ENCODE results near the gene COL23A1.
A peak's percentile ranks its signal among the peaks of the same experiment; 100 is the strongest.

Gene COL23A1

DNA sequence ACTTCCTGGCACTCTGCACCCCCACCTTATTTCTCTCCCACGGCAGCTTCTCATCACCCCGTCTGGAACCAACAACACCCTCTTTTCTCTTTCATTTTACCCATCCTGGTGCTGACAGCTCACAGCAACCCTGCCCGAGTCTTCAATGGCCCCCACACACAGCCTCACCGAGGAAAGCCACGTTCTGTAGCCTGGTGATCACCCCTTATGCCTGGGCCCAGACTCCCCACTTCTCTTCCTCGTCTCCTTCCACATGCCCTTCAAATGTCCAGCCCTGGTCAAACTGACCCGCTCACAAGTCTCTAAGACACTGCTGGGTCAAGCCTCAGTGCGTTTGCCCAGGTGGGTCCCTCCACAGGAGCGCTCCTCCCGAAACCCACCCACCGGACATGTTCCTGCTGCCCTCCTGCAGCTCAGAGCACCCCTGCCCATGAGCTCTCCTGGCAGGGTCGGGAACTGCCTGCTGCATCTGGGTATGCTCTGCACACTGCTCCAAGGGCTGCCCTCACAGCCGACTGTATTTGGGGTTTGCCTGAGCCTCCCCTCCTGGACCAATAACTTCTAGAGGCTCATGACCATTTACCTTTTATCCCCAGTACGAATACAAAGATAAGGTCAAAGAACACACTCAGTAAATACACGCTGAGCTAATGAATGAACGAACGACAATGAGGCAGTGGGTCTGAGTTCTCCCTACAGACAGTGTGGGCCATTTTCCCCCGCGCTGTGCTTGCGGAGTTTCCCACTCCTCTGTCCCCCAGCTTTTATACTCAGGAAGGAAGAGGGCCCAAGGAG, 202.9 kb downstream of the COL23A1 start:
- H3K27ac Mint-ChIP-seq, result no peak overlapping the region
- H3K27me3 Mint-ChIP-seq, result peaks cover 64% of the 10 kb centered on the region
- ATAC-seq, result no peak
- H3K4me1 Mint-ChIP-seq, result peaks cover 2% of the 10 kb centered on the region
- H3K9me3 Mint-ChIP-seq, result no peaks in the 10 kb centered on the region
- no peak overlapping the region for H3K4me3 Mint-ChIP-seq
- no peaks in the 10 kb centered on the region for H3K36me3 Mint-ChIP-seq

DNA sequence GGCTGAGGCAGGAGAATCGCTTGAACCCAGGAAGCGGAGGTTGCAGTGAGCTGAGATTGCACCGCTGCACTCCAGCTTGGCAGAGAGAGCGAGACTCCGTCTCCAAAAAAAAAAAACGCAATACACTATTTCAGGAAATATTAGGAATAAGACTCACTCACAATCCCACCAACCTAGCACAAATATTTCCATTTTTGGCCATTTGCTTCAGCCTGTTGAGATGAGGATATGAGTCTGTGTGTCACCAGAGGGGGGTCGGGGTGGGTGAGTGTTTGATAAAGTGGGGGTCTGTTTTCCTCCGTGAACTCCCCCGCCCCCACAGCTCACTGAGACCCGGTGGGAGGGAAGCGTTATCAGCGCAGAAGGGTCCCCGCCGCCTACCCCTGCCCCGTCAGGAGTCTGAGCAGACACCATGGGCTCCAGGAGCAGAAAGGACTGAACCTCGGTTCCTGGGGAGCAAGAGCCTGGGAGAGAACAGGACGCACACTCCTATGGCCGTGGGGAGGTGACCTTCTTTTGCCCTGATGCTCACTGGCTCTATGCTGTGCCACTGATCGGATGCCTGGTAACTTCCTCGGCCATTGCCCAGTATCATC, 203.8 kb downstream of the COL23A1 start:
- peaks cover 8% of the 10 kb centered on the region for H3K4me1 Mint-ChIP-seq
- ATAC-seq, result no peak
- no peaks in the 10 kb centered on the region for H3K9me3 Mint-ChIP-seq
- no peaks in the 10 kb centered on the region for H3K36me3 Mint-ChIP-seq
- H3K27me3 Mint-ChIP-seq, result peaks cover 60% of the 10 kb centered on the region
- H3K27ac Mint-ChIP-seq, result no peak overlapping the region
- H3K4me3 Mint-ChIP-seq, result no peak overlapping the region

DNA sequence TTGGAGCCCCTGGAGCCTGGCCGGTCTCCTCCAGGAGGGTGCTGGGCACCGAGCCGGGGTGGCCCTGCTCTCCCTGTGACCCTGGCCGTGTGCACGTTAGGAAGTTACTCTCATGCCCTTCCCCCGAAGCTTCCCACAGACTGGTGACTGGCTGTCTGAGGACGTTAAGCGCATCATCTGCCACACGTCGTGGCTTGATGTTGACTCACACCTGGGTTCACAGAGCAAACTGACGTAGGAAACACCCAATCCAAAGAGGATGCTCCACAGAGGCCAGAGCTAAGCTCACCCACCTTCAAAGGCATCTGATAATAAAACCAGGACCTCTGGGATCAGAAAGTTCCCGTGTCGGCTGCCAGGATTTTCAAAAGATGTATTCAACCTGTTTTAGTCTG, 204.7 kb downstream of the COL23A1 start:
- no peak overlapping the region for H3K27ac Mint-ChIP-seq
- H3K27me3 Mint-ChIP-seq, result peaks cover 58% of the 10 kb centered on the region
- no peaks in the 10 kb centered on the region for H3K36me3 Mint-ChIP-seq
- no peaks in the 10 kb centered on the region for H3K9me3 Mint-ChIP-seq
- no peak overlapping the region for H3K4me3 Mint-ChIP-seq
- no peak for ATAC-seq
- peaks cover 8% of the 10 kb centered on the region for H3K4me1 Mint-ChIP-seq

DNA sequence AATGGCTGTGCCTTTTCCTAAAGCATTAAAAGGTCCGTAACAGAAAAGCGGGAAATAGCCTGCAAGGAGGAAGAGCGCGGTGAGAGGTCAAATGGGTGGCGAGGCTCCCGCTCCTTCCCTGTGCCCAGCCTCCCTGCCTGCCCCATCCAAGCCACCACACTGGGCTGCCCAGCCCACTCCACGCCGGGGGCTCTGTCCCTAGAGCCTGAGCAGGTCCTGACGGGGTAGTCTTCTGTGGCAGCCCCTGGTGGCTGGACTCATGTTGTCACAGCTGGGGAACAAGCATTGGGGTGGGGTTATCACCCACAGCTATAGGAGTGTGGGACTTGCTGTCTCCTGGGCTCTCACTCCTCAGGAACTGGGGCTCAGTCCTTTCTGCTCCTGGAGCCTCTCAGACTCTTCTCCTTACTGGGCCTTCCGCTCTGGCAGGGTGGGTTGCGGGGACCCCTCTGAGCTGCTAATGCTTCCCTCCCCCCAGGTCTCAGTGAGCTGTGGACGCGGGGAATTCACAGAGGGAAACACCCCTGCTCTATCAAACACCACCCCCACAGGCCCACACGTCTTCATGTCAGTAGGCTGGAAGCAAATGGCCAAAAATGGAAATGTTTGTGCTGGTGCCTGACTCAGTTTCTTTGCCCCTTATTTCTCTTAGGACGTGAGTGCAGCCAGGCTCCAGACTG, 205.2 kb downstream of the COL23A1 start:
- H3K4me1 Mint-ChIP-seq, result peaks cover 8% of the 10 kb centered on the region
- ATAC-seq, result peak; percentile 10
- no peaks in the 10 kb centered on the region for H3K9me3 Mint-ChIP-seq
- peaks cover 58% of the 10 kb centered on the region for H3K27me3 Mint-ChIP-seq
- H3K36me3 Mint-ChIP-seq, result no peaks in the 10 kb centered on the region
- no peak overlapping the region for H3K4me3 Mint-ChIP-seq
- H3K27ac Mint-ChIP-seq, result no peak overlapping the region

DNA sequence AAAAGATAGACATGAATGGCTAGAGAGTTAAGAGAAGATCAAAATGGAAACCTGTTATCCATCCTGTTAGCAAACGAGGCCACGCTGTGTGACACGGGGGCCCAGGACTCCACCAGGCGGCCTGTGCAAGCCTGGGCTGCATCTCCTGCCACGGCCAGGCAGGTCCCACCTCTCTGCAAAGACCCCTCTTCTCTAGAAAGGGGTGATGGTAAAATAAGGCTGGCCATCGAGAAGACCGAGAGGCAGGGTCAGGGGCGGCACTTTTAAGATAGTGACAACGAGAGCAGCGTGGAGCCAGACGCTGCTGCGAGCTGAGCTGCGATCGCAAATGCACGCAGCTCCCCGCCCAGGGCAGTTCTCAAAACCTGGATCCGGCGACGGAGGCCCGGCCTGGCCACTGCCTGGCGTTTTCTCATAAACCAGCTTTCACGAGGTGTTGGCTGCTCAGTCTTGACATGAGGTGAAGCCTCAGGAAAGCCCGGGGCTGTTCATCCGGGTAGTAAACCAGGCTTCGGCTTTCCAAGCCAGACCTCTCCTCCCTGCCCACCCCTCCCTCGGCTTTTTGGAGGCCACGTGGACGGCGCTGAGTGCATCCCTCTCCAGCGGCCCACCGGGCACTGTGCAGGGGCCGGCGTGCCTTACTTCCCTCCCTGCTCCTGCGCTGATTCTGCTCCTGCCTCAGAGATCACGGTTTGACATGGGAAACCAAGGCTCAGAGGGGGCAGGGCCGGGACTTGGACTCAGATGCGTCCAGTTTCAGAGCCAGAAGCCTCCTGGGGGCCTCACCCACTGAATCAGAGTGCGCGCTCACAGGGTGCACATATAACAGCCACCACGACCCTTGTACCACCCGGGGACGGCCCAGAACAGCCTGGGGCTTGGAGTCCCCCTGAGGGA, 206.0 kb downstream of the COL23A1 start:
- no peak overlapping the region for H3K4me3 Mint-ChIP-seq
- no peak for ATAC-seq
- no peak overlapping the region for H3K27ac Mint-ChIP-seq
- no peaks in the 10 kb centered on the region for H3K36me3 Mint-ChIP-seq
- peaks cover 58% of the 10 kb centered on the region for H3K27me3 Mint-ChIP-seq
- H3K4me1 Mint-ChIP-seq, result peaks cover 8% of the 10 kb centered on the region
- H3K9me3 Mint-ChIP-seq, result no peaks in the 10 kb centered on the region

DNA sequence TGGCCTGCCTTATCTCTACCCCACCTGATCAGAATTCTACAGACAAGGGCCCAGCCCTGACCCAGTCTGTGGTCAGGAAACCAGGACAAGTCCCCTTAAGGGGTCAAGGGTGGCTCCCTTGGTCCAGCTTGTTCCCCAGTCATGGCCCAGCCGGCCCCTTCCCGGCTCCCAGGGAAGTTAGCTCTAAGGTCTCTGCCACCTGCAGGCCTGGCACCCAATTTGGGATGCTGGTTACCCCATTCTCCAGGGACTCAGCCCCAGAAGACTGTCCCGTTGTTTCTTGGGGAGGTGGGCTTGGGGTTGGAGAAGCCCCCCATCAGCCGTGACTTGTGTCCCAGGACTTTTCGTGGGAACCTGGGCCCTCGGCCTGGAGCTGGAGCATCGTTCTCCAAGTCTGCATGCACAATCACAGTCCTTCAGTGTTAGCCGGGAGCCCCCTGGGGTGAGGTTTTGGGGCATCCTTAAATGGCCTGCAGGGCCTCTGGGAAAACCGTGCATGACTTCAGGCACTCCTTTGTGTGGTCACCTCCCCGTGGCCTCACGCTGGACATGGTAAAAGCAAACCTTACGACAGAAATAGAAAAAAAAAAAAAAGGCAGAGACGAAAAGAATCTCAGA, 206.8 kb downstream of the COL23A1 start:
- peaks cover 53% of the 10 kb centered on the region for H3K27me3 Mint-ChIP-seq
- H3K27ac Mint-ChIP-seq, result no peak overlapping the region
- no peak overlapping the region for H3K4me3 Mint-ChIP-seq
- ATAC-seq, result no peak
- no peaks in the 10 kb centered on the region for H3K9me3 Mint-ChIP-seq
- peaks cover 8% of the 10 kb centered on the region for H3K4me1 Mint-ChIP-seq
- H3K36me3 Mint-ChIP-seq, result no peaks in the 10 kb centered on the region

DNA sequence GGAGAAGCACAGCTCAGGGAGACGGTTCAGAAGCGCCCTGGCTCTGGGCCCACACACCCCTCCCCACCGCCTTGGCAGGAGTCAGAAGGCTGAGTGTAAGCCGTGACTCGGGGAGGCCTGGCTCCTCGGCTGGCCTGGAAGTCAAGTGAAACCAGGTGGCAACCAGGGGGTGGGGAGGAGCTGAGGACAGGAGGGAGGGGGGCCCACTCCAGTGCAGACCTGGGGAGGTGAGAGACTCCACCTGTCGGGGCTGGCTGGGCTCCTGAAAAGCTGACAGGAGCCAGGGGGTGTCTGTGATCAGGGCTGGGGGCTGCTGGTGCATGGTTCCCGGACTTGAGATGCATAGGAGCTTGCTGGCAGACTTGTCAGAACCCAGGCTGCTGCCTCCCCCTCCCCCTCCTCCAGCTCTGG, 207.4 kb downstream of the COL23A1 start:
- Mint-ChIP-seq H3K9me3 (no peaks in the 10 kb centered on the region), H3K4me1 (peaks cover 8% of the 10 kb centered on the region), H3K27me3 (peaks cover 47% of the 10 kb centered on the region), H3K4me3 (no peak overlapping the region), H3K36me3 (no peaks in the 10 kb centered on the region), H3K27ac (no peak overlapping the region)
- no peak for ATAC-seq

DNA sequence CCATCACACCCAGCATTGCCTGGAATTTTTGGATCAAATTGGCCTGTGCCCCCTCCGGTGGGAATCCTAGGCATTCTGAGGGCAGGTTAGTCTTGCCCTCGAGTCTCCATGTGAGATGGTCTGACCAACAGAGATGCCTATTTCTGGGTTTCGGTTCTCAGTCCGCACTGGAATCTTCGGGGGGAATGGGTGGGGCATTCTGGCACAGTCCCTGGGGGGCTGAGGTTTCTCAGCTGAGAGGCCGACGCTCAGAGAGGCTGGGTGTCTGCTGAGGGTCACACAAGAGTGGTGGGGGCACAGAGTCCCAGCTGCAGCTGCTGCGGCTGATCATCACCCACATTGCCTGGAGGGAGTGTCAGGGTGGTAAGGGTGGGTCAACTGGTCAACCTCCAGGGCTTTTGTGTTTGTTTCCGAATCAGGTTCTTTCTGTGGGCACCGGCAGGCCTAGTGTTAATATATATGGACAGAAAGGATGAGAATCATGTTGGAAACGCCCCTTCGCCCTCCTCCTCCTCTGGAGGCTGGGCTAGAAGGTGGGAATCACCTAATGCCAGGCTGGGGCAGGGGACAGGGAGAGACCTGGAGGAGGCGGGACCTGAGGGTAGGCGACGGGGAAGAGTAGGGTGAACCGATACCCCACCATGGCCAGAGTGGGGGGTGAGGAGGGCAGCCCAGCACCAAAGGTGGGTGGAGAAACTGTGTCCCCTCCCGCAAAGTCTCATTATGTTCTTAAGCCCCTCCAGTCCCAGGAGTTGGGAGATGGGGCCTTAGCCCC, 208.1 kb downstream of the COL23A1 start:
- ATAC-seq, result no peak
- H3K27ac Mint-ChIP-seq, result no peak overlapping the region
- peaks cover 8% of the 10 kb centered on the region for H3K4me1 Mint-ChIP-seq
- peaks cover 47% of the 10 kb centered on the region for H3K27me3 Mint-ChIP-seq
- no peaks in the 10 kb centered on the region for H3K9me3 Mint-ChIP-seq
- no peaks in the 10 kb centered on the region for H3K36me3 Mint-ChIP-seq
- H3K4me3 Mint-ChIP-seq, result no peak overlapping the region

DNA sequence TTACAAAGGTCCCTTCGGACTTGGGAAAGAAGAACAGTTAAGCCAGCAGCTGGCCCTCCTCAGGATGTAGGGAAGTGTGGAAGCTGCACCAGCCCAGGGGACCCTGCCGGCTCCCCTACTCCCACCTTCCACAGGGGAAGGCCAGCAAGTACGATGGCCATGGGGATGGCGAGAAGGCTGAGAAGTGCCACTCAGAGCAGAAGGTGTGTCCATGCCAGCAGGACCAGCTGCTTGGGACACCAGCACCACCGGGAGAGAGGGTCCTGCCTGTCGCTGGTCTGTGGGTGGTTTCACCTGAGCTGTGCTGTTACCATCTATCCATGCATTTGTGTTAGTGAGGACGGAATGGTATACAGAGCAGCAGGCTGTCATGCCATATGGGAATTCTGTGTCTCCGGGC, 209.0 kb downstream of the COL23A1 start:
- Mint-ChIP-seq H3K27me3 (peaks cover 48% of the 10 kb centered on the region), H3K36me3 (no peaks in the 10 kb centered on the region), H3K4me3 (no peak overlapping the region), H3K27ac (no peak overlapping the region), H3K4me1 (peaks cover 8% of the 10 kb centered on the region), H3K9me3 (no peaks in the 10 kb centered on the region)
- no peak for ATAC-seq

DNA sequence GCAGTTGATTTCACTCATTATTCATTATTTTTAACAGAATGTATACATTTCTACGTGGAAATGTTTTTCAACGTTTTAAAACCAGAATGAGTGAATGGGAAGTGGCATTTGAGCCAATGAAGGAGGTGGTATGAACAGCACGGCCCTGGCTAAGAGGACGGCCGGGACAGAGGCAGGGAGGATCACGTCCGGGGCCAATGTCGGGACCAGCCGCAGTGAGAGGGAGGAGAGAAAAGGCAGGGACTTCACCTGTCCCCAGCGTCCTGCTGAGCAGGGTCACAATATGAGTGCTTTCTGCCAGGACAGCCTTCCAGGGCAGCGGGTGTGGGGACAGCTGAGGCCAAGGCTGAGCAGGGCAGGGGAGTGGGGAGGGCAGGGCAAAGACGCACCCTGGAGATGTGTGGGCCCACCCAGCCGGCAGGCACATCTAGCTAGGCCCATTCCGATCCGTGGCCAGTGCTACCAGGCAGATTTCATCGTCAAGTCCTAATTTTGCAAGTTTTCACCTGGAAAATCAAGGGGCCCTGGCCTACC, 209.6 kb downstream of the COL23A1 start:
- H3K4me1 Mint-ChIP-seq, result peaks cover 8% of the 10 kb centered on the region
- peaks cover 54% of the 10 kb centered on the region for H3K27me3 Mint-ChIP-seq
- no peaks in the 10 kb centered on the region for H3K9me3 Mint-ChIP-seq
- ATAC-seq, result no peak
- H3K4me3 Mint-ChIP-seq, result no peak overlapping the region
- no peaks in the 10 kb centered on the region for H3K36me3 Mint-ChIP-seq
- H3K27ac Mint-ChIP-seq, result no peak overlapping the region

DNA sequence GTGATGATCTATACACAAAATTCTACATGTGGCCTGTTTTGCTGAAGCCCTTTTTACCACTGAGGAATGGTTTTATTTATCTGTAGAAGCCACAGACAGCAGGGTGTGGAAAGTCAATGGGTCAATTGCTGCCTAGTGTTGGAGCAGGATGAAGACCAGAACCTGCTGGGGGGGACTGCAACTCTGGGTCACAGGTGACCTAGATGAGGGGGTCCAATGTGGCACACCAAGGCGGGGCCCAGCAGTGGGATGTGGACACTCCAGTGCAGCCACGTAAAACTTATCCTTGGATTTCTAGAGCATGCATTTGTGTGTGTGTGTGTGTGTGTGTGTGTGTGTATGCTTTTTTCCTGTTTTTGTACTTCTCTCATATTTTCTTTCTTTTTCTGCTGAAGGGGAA, 210.1 kb downstream of the COL23A1 start:
- Mint-ChIP-seq H3K4me3 (no peak overlapping the region), H3K4me1 (peaks cover 8% of the 10 kb centered on the region), H3K27me3 (peaks cover 54% of the 10 kb centered on the region), H3K27ac (no peak overlapping the region), H3K36me3 (no peaks in the 10 kb centered on the region), H3K9me3 (no peaks in the 10 kb centered on the region)
- ATAC-seq, result no peak

DNA sequence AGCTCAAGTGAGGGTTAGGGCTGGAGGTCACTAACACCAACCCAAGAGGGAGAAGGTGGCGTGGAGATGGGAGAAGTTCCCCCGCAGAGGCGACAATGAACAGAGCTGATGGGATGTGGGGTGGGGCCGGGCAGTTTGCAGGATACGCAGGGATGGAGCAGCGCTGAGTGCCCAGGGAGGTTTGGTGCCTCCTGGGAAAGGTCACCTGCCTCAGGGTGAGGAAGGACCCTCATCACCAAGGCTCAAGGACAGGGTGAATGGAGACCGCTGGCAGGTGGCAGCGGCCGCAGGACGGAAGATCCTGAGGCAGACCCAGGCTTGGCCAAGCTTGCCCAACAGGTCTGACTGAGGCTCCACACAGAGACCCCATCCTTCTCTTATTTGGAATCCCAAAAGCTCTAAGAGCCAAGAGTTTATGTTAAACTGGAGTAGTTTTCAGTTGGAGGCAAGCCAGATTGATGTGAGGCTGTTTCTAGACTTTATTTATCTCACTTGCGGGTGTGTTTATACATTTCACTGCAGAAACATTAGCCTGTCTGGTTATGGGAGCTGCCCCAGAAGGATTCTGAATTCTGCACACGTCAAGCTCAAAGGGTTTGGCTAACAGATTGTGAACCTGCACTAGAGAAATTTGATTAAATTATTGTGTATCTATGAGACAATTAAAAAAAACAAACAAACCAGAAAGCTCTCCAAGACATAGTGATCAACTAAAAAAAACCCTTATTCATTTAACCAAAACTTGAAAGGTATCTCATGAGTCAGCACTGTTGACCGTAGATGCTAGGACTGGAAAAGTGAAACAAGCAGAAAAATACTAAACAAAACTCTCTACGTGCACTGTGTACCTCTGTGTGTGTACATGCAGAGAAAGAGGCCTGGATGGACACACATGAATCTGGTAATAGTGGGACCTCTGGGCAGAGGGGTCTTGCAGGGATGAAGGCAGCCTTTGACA, 211.4 kb downstream of the COL23A1 start:
- ATAC-seq, result no peak
- H3K36me3 Mint-ChIP-seq, result no peaks in the 10 kb centered on the region

DNA sequence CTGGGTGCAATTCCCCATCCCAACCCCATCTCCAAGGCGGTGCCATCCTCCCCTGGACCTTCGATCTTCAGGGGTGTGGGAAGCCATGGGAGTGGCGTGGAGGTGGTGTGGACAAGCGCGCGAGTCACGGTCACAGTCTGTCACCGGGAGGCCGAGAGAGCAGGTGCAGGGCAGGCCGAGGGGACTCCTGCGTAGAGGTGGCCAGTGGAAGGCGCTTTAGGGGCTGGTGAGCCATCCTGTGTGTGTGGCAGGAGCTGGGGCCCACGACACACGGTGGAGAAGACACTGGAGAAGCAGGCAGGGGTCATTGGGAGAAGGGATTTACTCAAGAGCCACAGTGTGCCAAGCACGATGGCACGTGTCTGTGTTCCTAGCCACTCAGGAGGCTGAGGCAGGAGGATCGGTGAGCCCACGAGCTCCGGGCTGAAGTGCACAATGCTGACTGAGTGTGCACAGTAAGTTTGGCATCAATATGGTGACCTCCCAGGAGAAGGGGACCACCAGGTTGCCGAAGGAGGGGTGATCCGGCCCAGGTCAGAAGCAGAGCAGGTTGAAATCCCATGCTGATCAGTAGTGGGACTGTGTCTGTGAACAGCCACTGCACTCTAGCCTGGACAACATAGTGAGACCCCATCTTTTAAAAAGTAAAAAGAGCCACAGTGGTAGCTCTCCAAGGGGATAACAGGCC, 212.5 kb downstream of the COL23A1 start:
- ATAC-seq, result no peak
- no peaks in the 10 kb centered on the region for H3K9me3 Mint-ChIP-seq
- H3K27ac Mint-ChIP-seq, result no peak overlapping the region
- H3K36me3 Mint-ChIP-seq, result no peaks in the 10 kb centered on the region
- no peak overlapping the region for H3K4me3 Mint-ChIP-seq
- peaks cover 41% of the 10 kb centered on the region for H3K27me3 Mint-ChIP-seq
- H3K4me1 Mint-ChIP-seq, result peaks cover 8% of the 10 kb centered on the region

More for the DNA sequence above, 211.4 kb downstream of the COL23A1 start:
- Mint-ChIP-seq H3K4me1 (peaks cover 8% of the 10 kb centered on the region), H3K27me3 (peaks cover 47% of the 10 kb centered on the region), H3K27ac (no peak overlapping the region), H3K4me3 (no peak overlapping the region), H3K9me3 (no peaks in the 10 kb centered on the region)

Measured in stimulated activated memory B cell treated with anti-CD40 and anti-IgM and Interleukin-4, amounts not matched to agents 10 μg/mL and 1 μg/mL and 100 μg/mL, for 72 hours (primary cell).